ENCODE results near the gene ACOXL.

DNA sequence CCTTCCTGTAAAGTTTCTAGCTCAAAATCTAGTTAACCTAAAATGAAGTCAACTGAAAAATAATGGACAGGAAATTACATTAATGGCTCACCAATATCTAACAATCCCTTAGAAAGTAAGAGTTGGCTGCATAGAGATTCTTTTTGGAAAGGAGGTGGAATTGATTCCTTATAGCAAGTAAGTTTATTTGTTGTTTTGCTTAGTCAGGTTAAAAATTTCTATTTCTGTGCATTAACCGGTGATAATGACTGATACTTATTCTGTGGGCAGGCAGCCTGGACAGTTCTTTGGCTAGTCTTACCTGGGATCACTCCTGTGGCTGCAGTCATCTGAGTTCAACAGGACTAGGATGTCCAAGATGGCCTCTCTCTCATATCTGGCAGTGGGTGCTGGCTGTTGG, 381.5 kb downstream of the ACOXL start:
- TF ChIP-seq POLR2A (IDR thresholded peaks at IDR 0.05; ENCODE audit: low read depth, low read length) (no peak), POLR2AphosphoS5 (IDR thresholded peaks at IDR 0.05; ENCODE audit: low read depth, low read length) (no peak)
